ENCODE results near the gene NAXE.
"Not testable (repeated sequence)": the region's sequence is repeated elsewhere in the genome, so short reads cannot be mapped to it uniquely, and the experiment has no call there.

Gene NAXE

DNA sequence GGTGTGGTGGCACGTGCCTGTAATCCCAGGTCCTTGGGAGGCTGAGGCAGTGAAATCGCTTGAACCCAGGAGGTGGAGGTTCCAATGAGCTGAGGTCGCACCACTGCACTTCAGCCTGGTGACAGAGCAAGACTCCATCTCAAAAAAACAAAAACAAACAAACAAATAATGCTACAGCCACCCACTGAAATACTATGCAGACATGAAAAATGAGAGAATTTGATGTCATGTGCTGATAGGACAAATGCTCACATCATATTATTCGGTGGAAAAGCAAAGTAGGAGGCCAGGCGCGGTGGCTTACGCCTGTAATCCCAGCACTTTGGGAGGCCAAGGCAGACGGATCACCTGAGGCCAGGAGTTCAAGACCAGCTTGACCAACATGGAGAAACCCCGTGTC is 18.5 kb downstream of the NAXE start:
- H3K27ac ChIP-seq (ENCODE audit: low read length); H3K27me3 ChIP-seq (ENCODE audit: insufficient read depth, low read length); H3K9ac ChIP-seq (ENCODE audit: low read depth, low read length); H3K4me1 ChIP-seq (ENCODE audit: insufficient read depth, low read length); H3K4me3 ChIP-seq (ENCODE audit: low read length); H3K36me3 ChIP-seq (ENCODE audit: insufficient read depth, low read depth, low read length); H3K9me3 ChIP-seq (ENCODE audit: insufficient read depth, low read depth, low read length): not testable (repeated sequence)

DNA sequence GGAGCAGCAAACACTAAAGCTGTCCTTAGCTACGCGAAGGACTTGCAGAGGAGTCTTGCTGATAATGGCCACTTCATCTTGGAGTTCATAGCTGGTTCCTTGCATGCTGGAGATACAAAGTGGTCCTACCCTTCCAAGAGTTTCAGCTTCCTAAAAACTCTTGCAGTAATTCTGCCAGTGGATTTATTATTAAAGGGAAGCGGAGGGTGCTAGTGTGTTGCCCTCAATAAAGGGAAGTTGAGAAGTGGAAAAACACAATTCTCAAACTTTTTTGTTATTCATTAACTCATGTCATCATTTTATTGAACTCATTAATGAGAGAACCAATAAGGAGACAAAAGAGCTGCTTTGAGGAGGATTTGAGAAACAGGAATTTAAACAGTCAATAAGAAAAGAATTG is 21.1 kb downstream of the NAXE start:
- H3K4me1 ChIP-seq (ENCODE audit: insufficient read depth, low read length): no peaks in the 10 kb centered on the region
- peaks cover 3% of the 10 kb centered on the region; the same call in 1 of the 2 replicates for H3K27me3 ChIP-seq (ENCODE audit: insufficient read depth, low read length)

DNA sequence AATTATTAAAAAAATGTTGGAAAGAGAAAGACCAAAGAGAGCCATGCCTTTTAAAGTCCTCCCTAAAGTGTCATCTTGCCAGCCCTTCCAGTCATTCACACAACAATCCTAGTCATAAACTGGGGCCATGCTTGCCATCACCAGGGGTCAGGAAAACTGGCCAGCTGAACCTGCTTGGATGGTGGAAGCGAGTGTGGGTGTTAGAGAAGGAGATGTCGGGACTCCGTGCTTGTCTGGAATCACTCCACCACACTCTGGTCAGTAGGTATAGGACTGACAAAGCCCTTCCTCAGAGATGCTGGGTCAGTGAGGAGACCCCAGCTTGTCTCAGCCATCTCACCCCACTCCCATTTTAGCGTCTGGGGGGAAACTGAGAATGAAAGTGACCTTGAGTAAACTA is 24.4 kb downstream of the NAXE start:
- peaks cover 25% of the 10 kb centered on the region for H3K27me3 ChIP-seq (ENCODE audit: insufficient read depth, low read length)
- no peak overlapping the region for H3K27ac ChIP-seq (ENCODE audit: low read length)
- H3K9ac ChIP-seq (ENCODE audit: low read depth, low read length): no peak overlapping the region
- H3K4me1 ChIP-seq (ENCODE audit: insufficient read depth, low read length): no peaks in the 10 kb centered on the region
- no peak overlapping the region for H3K4me3 ChIP-seq (ENCODE audit: low read length)
- no peaks in the 10 kb centered on the region for H3K9me3 ChIP-seq (ENCODE audit: insufficient read depth, low read depth, low read length)
- no peaks in the 10 kb centered on the region for H3K36me3 ChIP-seq (ENCODE audit: insufficient read depth, low read depth, low read length)

More for the DNA sequence above, 21.1 kb downstream of the NAXE start:
- H3K4me3 ChIP-seq (ENCODE audit: low read length): no peak overlapping the region
- no peaks in the 10 kb centered on the region for H3K36me3 ChIP-seq (ENCODE audit: insufficient read depth, low read depth, low read length)
- H3K9me3 ChIP-seq (ENCODE audit: insufficient read depth, low read depth, low read length): no peaks in the 10 kb centered on the region
- no peak overlapping the region for H3K27ac ChIP-seq (ENCODE audit: low read length)
- H3K9ac ChIP-seq (ENCODE audit: low read depth, low read length): no peak overlapping the region

DNA sequence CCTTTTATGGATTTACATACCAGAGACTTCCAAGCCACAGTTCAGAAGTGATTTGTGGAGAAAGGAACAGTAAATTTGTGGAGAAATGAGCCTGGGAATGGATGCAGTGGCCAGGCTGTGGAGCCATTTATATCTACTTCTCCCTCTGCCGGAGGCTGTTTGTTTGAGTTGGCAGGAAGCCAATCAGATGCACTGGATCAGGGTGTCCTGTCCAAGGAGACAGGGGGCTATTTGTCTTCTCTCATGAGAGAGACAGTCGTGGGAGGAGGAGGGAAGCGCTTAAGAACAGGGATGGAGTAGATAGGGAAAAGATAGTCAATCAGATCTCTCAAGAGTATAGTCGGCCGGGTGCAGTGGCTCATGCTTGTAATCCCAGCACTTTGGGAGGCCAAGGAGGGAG is 24.9 kb downstream of the NAXE start:
- Histone ChIP-seq H3K27me3 (ENCODE audit: insufficient read depth, low read length) (peaks cover 30% of the 10 kb centered on the region), H3K4me1 (ENCODE audit: insufficient read depth, low read length) (no peaks in the 10 kb centered on the region), H3K36me3 (ENCODE audit: insufficient read depth, low read depth, low read length) (no peaks in the 10 kb centered on the region), H3K27ac (ENCODE audit: low read length) (no peak overlapping the region), H3K4me3 (ENCODE audit: low read length) (no peak overlapping the region), H3K9me3 (ENCODE audit: insufficient read depth, low read depth, low read length) (no peaks in the 10 kb centered on the region), H3K9ac (ENCODE audit: low read depth, low read length) (no peak overlapping the region)

DNA sequence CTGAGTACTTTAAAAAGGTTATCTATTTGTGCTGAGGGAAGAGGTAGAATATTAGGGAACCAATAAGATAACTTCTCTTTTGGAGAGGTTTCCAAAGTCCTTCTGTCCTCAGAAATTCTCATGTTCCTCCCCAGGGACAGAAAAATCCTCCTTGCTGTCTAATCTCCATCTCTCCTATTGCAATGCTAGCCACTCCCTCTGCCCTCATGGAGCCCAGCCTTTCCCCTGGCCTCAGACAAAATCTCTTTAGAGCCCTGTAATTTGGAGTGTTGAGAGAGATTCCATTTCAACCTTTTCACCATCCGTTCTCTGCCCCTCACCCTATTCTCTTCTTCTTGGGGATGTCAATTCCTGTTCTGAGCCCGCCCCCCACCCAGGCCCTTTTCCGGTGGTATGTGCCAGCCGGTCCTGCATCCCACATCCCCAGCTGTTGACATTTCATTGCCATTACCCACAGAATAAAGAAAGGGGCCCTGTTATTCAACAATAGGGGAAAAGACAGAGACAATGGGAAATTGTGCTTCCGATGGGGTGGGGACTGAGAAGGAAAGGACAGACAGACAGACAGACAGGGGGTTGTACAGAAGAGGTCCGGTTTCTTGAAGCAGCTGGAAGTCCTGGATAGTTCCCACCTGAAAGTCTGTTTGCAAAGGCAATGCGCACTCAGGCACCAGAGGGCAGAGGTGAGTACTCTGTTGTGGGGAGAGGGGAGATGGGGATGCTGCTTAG is 27.4 kb downstream of the NAXE start, which contains the start of gene HAPLN2:
Gene HAPLN2 (plus strand): TSS at position 563 of the 729 bp plus-strand sequence. CDS start 4,076 bp downstream, outside the sequence.
- no peaks in the 10 kb centered on the region for H3K9me3 ChIP-seq (ENCODE audit: insufficient read depth, low read depth, low read length)
- H3K27ac ChIP-seq (ENCODE audit: low read length): no peak within 1 kb of the TSS
- H3K9ac ChIP-seq (ENCODE audit: low read depth, low read length): no peak within 1 kb of the TSS
- H3K4me3 ChIP-seq (ENCODE audit: low read length): peak within 1 kb of the TSS; percentile 41; the same call in 1 of the 2 replicates
- H3K27me3 ChIP-seq (ENCODE audit: insufficient read depth, low read length): peaks cover 55% of the 10 kb centered on the region
- H3K4me1 ChIP-seq (ENCODE audit: insufficient read depth, low read length): no peaks in the 10 kb centered on the region
- H3K36me3 ChIP-seq (ENCODE audit: insufficient read depth, low read depth, low read length): no peaks in the 10 kb centered on the region

DNA sequence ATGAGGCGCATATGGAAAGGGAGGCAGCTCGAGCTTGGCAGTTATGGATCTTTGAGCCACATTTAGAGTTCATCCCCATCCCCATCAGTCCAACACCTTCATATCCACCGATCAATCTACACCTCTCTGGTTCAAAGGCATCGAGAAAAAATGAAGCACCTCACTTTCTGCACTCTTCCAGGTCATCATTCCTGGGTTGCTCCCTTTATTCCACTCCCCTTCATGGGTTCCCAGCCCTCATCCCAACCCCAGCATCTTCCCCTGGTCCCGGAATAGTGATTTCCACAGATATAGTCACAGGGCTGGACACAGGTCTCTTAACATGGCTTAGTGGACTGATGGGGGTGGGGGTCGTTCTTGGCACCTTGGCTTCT is 28.0 kb downstream of the NAXE start:
- no peaks in the 10 kb centered on the region for H3K36me3 ChIP-seq (ENCODE audit: insufficient read depth, low read depth, low read length)
- H3K27ac ChIP-seq (ENCODE audit: low read length): no peak overlapping the region
- no peaks in the 10 kb centered on the region for H3K4me1 ChIP-seq (ENCODE audit: insufficient read depth, low read length)
- H3K9ac ChIP-seq (ENCODE audit: low read depth, low read length): no peak overlapping the region
- no peaks in the 10 kb centered on the region for H3K9me3 ChIP-seq (ENCODE audit: insufficient read depth, low read depth, low read length)
- no peak overlapping the region for H3K4me3 ChIP-seq (ENCODE audit: low read length)
- H3K27me3 ChIP-seq (ENCODE audit: insufficient read depth, low read length): peaks cover 61% of the 10 kb centered on the region

DNA sequence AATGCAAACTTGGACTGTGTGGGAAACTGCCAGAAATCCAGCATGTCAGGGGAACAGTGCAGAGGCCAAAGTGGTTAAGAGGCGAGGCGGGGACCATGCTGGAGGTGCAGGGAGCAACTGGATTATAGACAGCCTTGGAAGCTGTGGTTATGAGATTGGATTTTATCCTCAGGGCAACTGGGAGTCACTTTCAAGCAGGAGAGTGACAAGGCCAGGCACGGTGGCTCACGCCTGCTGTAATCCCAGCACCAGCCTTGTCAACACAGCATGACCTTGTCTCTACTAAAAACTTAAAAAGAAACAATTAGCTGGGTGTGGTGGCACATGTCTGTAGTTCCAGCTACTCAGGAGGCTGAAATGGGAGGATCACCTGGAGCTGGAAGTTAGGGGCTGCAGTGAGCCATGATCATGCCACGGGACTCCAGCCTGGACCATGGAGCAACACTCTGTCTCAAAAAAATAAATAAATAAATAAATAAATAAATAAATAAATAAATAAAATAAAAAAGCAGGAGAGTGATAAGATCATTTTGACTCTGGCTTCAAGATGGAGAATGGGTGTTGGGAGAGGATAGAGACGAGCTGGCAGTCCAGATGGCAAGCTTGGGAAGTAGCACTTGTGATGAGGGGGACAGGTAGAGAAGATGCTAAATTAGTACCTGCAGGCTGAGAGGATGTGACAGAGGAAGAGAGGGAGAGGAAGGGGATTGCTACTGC is 31.2 kb downstream of the NAXE start:
- no peaks in the 10 kb centered on the region for H3K36me3 ChIP-seq (ENCODE audit: insufficient read depth, low read depth, low read length)
- peaks cover 81% of the 10 kb centered on the region for H3K27me3 ChIP-seq (ENCODE audit: insufficient read depth, low read length)
- H3K27ac ChIP-seq (ENCODE audit: low read length): no peak overlapping the region
- no peaks in the 10 kb centered on the region for H3K9me3 ChIP-seq (ENCODE audit: insufficient read depth, low read depth, low read length)
- no peak overlapping the region for H3K9ac ChIP-seq (ENCODE audit: low read depth, low read length)
- H3K4me3 ChIP-seq (ENCODE audit: low read length): no peak overlapping the region
- no peaks in the 10 kb centered on the region for H3K4me1 ChIP-seq (ENCODE audit: insufficient read depth, low read length)

DNA sequence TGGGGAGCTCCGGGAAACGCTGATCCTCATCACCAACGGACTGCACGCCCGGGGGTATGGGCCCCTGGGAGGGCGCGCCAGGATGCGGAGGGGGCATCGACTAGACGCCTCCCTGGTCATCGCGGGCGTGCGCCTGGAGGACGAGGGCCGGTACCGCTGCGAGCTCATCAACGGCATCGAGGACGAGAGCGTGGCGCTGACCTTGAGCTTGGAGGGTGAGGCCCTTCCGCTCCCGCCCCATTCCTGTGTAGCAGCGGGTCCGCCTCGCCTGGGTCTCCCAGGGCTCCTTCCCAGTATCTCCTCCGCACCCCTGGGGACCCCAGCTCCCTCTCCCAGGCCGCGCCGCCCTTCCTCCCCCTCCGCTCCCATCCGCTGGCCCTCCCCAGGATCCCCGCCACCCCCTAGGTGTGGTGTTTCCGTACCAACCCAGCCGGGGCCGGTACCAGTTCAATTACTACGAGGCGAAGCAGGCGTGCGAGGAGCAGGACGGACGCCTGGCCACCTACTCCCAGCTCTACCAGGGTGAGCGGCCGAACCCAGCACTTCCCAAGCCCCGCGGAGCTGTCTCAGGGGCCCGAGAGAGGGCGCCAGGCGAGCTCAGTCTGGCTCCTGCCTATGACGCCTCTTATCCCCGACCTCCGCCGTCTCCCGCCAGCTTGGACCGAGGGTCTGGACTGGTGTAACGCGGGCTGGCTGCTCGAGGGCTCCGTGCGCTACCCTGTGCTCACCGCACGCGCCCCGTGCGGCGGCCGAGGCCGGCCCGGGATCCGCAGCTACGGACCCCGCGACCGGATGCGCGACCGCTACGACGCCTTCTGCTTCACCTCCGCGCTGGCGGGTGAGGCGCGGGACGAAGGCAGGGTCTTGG is 32.6 kb downstream of the NAXE start:
- H3K9ac ChIP-seq (ENCODE audit: low read depth, low read length): no peak overlapping the region
- peaks cover 77% of the 10 kb centered on the region for H3K27me3 ChIP-seq (ENCODE audit: insufficient read depth, low read length)
- no peaks in the 10 kb centered on the region for H3K36me3 ChIP-seq (ENCODE audit: insufficient read depth, low read depth, low read length)
- no peaks in the 10 kb centered on the region for H3K9me3 ChIP-seq (ENCODE audit: insufficient read depth, low read depth, low read length)
- H3K4me3 ChIP-seq (ENCODE audit: low read length): peak overlapping the region; percentile 66
- H3K4me1 ChIP-seq (ENCODE audit: insufficient read depth, low read length): no peaks in the 10 kb centered on the region
- no peak overlapping the region for H3K27ac ChIP-seq (ENCODE audit: low read length)

DNA sequence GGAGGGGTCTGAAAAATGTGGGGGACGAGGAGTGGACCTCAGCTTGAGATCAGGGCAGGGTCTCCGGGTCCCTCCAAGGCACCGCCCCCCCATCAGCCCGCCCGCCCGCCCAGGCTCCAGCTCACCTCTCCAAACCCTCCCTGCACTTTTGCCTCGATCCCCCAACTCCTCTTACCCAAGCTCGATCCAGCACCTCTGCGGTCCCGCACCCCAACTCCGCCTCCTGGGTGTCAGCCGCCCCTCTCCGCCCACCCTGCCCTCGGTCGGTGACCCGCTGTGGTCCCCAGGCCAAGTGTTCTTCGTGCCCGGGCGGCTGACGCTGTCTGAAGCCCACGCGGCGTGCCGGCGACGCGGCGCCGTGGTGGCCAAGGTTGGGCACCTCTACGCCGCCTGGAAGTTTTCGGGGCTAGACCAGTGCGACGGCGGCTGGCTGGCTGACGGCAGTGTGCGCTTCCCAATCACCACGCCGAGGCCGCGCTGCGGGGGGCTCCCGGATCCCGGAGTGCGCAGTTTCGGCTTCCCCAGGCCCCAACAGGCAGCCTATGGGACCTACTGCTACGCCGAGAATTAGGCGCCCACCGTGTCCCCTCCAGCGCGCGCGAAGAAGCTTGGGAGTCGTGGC is 33.3 kb downstream of the NAXE start:
- H3K4me3 ChIP-seq (ENCODE audit: low read length): peak overlapping the region; percentile 66
- peaks cover 70% of the 10 kb centered on the region for H3K27me3 ChIP-seq (ENCODE audit: insufficient read depth, low read length)
- H3K4me1 ChIP-seq (ENCODE audit: insufficient read depth, low read length): no peaks in the 10 kb centered on the region

DNA sequence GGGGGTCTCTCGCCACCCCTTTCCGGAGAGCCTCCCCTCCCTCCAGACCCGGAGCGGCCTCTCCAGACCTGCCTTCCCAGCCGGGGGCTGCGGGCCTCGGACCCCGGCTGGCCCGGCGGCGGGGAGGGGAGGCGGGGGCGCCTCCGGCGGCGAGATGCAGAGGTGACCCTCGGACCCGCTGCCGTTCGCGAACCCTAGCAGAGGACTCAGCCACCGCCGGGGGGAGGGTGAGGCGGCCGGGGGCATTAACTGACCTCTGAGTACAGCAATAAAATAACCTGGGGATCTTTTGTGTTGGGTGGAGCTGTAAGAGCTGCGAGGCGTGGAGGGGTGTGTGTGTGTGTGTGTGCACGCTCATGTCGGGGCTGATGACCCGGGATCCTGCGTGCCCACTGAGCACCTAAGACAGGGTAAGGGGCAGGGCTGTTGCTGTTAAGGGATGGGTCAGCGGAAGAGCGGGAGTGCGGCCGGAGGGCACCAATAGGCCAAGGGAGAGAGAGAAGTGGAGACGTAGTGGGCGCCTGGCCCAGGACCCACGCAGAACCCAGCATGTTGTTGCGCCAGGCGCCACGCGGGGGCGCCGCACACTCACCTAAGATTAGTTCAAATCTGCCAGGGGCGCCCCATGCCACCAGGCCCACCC is 34.0 kb downstream of the NAXE start:
- Histone ChIP-seq H3K9me3 (ENCODE audit: insufficient read depth, low read depth, low read length) (no peaks in the 10 kb centered on the region), H3K4me1 (ENCODE audit: insufficient read depth, low read length) (no peaks in the 10 kb centered on the region), H3K4me3 (ENCODE audit: low read length) (peak overlapping the region; percentile 54), H3K27ac (ENCODE audit: low read length) (no peak overlapping the region), H3K36me3 (ENCODE audit: insufficient read depth, low read depth, low read length) (no peaks in the 10 kb centered on the region), H3K9ac (ENCODE audit: low read depth, low read length) (no peak overlapping the region), H3K27me3 (ENCODE audit: insufficient read depth, low read length) (peaks cover 63% of the 10 kb centered on the region)

More for the DNA sequence above, 33.3 kb downstream of the NAXE start:
- Histone ChIP-seq H3K9ac (ENCODE audit: low read depth, low read length) (no peak overlapping the region), H3K36me3 (ENCODE audit: insufficient read depth, low read depth, low read length) (no peaks in the 10 kb centered on the region), H3K9me3 (ENCODE audit: insufficient read depth, low read depth, low read length) (no peaks in the 10 kb centered on the region), H3K27ac (ENCODE audit: low read length) (no peak overlapping the region)

DNA sequence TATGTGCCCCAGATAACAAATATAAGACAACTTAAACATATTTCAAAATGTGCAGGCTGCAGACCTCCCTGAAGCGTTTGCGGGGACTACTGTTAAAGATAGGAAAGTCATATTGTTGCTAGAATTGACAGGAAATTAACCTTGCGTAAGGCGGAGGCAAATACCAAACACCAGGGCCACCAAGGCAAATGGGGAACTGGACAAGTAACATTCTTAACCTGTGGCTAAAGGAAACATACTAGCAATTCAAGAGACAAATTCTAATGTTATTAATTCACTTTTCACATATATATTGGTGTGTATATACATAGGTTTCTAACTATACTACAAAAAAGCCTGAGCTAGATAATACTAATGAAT is 34.5 kb downstream of the NAXE start:
- no peaks in the 10 kb centered on the region for H3K4me1 ChIP-seq (ENCODE audit: insufficient read depth, low read length)
- H3K9ac ChIP-seq (ENCODE audit: low read depth, low read length): no peak overlapping the region
- peaks cover 58% of the 10 kb centered on the region for H3K27me3 ChIP-seq (ENCODE audit: insufficient read depth, low read length)
- H3K36me3 ChIP-seq (ENCODE audit: insufficient read depth, low read depth, low read length): no peaks in the 10 kb centered on the region
- no peaks in the 10 kb centered on the region for H3K9me3 ChIP-seq (ENCODE audit: insufficient read depth, low read depth, low read length)
- no peak overlapping the region for H3K4me3 ChIP-seq (ENCODE audit: low read length)
- no peak overlapping the region for H3K27ac ChIP-seq (ENCODE audit: low read length)
